Peyer's patch (tissue), 4 donors: Measurements from ENCODE around the gene SUB1. TPM values are rescaled to one million over a fixed set of nuclear protein-coding genes. Genes with fewer than 3 reads are reported as not detected.

Experiments used
- DNase-seq, 3 donors: peaks; one replicate each; pipeline ENCODE4 v3.0.0-alpha.2; 2017 to 2019
- H3K27ac ChIP-seq, 4 donors: fragments of 200-600 bp; sonication (generic); one replicate each; pipeline ENCODE4 v1.5.1; 2016 to 2019
- H3K27me3 ChIP-seq, 2 donors: fragments of 200-600 bp; sonication (generic); one replicate each; pipeline ENCODE4 v1.5.1; 2019
- H3K36me3 ChIP-seq, 3 donors: fragments of 200-600 bp; sonication (generic); one replicate each; pipeline ENCODE4 v1.5.1; 2016 to 2019
- H3K4me1 ChIP-seq, 4 donors: fragments of 200-600 bp; sonication (generic); one replicate each; pipeline ENCODE4 v1.5.1; 2016 to 2019
- H3K4me3 ChIP-seq, 4 donors: fragments of 200-600 bp; sonication (generic); 1 replicate in 3 of 4; 2 replicates in 1 of 4; pipeline ENCODE4 v1.5.1; 2016 to 2019; ENCODE audit warnings: mild to moderate bottlenecking in 1 of 4
- H3K9me3 ChIP-seq, 4 donors: fragments of 200-600 bp; sonication (generic); one replicate each; pipeline ENCODE4 v1.5.1; 2016 to 2019; ENCODE audit warnings: mild to moderate bottlenecking in 1 of 4
- CTCF ChIP-seq, 6 experiments: fragments of 450-650 bp in 4 of 6; fragments of 200-600 bp in 2 of 6; sonication (generic) in 1 of 6; IDR thresholded peaks; one replicate each; pipeline ENCODE4 v1.5.1; 2017 to 2019; ENCODE audit warnings: antibody characterized with exemption in 6 of 6, mild to moderate bottlenecking in 3 of 6, moderate library complexity in 1 of 6
- POLR2A ChIP-seq, 2 donors: fragments of 450-650 bp; IDR thresholded peaks; one replicate each; pipeline ENCODE4 v1.5.1; 2017; ENCODE audit warnings: antibody characterized with exemption in 2 of 2, mild to moderate bottlenecking in 2 of 2, moderate library complexity in 2 of 2
- total RNA-seq, 4 donors: library from RNA; depleted of rRNA; stranded (reverse); fragments of >200 nt; gene quantifications; one replicate each; pipeline ENCODE4 v1.1.0, GENCODE V29; 2016

SUB1 gene
- total RNA-seq, 4 donors from 2014 or later = 64.2 to 155 (median 98.2) TPM

- Histone ChIP-seq H3K4me3 (no peak overlapping the region), H3K36me3 (no peaks in the 10 kb centered on the region), H3K27me3 (no peaks in the 10 kb centered on the region), H3K27ac (no peak overlapping the region), H3K4me1 (no peaks in the 10 kb centered on the region), H3K9me3 (no peaks in the 10 kb centered on the region)
- DNase-seq = no peak
- TF ChIP-seq POLR2A (IDR thresholded peaks at IDR 0.05) (no peak), CTCF (IDR thresholded peaks at IDR 0.05) (no peak)
These were observed 44.1 kb upstream of the SUB1 start for GRCh38 chr5:32541241-32541640.

GRCh38 chr5:32542216-32543059, 42.9 kb upstream of the SUB1 start:
- no peak for DNase-seq
- TF ChIP-seq CTCF (IDR thresholded peaks at IDR 0.05) = no peak
- no peak for TF ChIP-seq POLR2A (IDR thresholded peaks at IDR 0.05)
- Histone ChIP-seq H3K27me3 (no peaks in the 10 kb centered on the region), H3K4me1 (no peaks in the 10 kb centered on the region), H3K27ac (no peak overlapping the region), H3K4me3 (no peak overlapping the region), H3K9me3 (no peaks in the 10 kb centered on the region), H3K36me3 (no peaks in the 10 kb centered on the region)

- DNase-seq = no peak
- no peaks in the 10 kb centered on the region for H3K36me3 ChIP-seq
- H3K9me3 ChIP-seq = no peaks in the 10 kb centered on the region
- no peak overlapping the region for H3K27ac ChIP-seq
- H3K4me1 ChIP-seq = no peaks in the 10 kb centered on the region
- H3K4me3 ChIP-seq = no peak overlapping the region
- TF ChIP-seq CTCF (IDR thresholded peaks at IDR 0.05) (no peak), POLR2A (IDR thresholded peaks at IDR 0.05) (no peak)
- H3K27me3 ChIP-seq = no peaks in the 10 kb centered on the region
These were observed 42.1 kb upstream of the SUB1 start for GRCh38 chr5:32543291-32543690.

- no peak for DNase-seq
- Histone ChIP-seq H3K27me3 (no peaks in the 10 kb centered on the region), H3K9me3 (no peaks in the 10 kb centered on the region), H3K36me3 (no peaks in the 10 kb centered on the region), H3K27ac (no peak overlapping the region), H3K4me1 (no peaks in the 10 kb centered on the region), H3K4me3 (no peak overlapping the region)
- TF ChIP-seq POLR2A (IDR thresholded peaks at IDR 0.05) = no peak
- TF ChIP-seq CTCF (IDR thresholded peaks at IDR 0.05) = no peak
These were observed 40.1 kb upstream of the SUB1 start for GRCh38 chr5:32545102-32545800.

- Histone ChIP-seq H3K4me3 (no peak overlapping the region), H3K27me3 (no peaks in the 10 kb centered on the region), H3K4me1 (no peaks in the 10 kb centered on the region), H3K36me3 (no peaks in the 10 kb centered on the region), H3K9me3 (no peaks in the 10 kb centered on the region), H3K27ac (no peak overlapping the region)
- no peak for DNase-seq
- TF ChIP-seq POLR2A (IDR thresholded peaks at IDR 0.05) = no peak
- no peak for TF ChIP-seq CTCF (IDR thresholded peaks at IDR 0.05)
These were observed 34.2 kb upstream of the SUB1 start for GRCh38 chr5:32551194-32551593.
